ENCODE measurements around the gene CENPA.
A peak's percentile ranks its signal among the peaks of the same experiment; 100 is the strongest.

CENPA gene

DNA sequence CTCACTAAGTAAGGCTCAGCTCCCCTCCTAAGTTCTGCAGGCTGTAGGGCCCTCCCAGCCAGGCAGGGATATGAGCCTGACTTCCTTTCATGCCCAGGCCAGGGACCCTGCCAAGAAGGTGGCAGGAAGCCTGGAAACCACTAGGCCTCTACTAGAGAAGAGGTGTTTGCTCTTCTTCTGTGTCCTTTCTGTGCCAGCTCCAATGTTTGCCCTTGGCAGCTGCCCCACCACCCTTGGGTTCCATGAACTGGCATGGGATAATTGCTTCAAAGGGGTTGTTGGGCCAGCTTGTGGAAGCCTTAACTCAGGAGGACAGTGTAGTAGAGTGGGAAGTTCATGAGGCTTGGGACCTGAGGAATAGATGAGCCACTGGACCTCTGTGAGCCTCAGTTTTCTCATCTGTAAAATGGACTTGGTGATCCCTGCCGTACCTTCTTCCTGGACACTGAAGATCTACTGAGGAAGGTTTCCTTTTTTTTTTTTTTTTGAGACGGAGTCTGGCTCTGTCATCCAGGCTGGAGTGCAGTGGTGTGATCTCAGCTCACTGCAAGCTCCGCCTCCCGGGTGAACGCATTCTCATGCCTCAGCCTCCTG, 17.9 kb upstream of the CENPA start:
- DNase-seq (ENCODE audit: extremely low read depth, low read depth) = no peak
- TF ChIP-seq, protein P1, sequence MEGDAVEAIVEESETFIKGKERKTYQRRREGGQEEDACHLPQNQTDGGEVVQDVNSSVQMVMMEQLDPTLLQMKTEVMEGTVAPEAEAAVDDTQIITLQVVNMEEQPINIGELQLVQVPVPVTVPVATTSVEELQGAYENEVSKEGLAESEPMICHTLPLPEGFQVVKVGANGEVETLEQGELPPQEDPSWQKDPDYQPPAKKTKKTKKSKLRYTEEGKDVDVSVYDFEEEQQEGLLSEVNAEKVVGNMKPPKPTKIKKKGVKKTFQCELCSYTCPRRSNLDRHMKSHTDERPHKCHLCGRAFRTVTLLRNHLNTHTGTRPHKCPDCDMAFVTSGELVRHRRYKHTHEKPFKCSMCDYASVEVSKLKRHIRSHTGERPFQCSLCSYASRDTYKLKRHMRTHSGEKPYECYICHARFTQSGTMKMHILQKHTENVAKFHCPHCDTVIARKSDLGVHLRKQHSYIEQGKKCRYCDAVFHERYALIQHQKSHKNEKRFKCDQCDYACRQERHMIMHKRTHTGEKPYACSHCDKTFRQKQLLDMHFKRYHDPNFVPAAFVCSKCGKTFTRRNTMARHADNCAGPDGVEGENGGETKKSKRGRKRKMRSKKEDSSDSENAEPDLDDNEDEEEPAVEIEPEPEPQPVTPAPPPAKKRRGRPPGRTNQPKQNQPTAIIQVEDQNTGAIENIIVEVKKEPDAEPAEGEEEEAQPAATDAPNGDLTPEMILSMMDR (IDR thresholded peaks at IDR 0.05; ENCODE audit: low read depth, low read length, missing control alignments) = no peak
- no peak overlapping the region for H3K4me3 ChIP-seq (replicated peaks; ENCODE audit: low read depth, low read length)

DNA sequence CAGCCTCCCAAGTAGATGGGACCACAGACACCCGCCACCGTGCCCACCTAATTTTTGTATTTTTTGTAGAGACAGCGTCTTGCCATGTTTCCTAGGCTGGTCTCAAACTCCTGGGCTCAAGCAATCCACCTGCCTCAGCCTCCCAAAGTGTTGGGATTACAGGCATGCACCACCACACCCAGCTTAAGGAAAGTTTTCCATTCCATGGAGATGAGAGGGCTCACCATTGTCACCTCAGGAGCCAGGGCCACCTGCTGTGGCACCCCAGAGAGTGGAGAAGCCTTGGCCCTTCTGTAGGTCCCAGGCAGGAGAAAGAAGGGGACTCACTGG, 17.1 kb upstream of the CENPA start:
- TF ChIP-seq, protein P1 (IDR thresholded peaks at IDR 0.05; ENCODE audit: low read depth, low read length, missing control alignments) = no peak
- no peak for DNase-seq (ENCODE audit: extremely low read depth, low read depth)
- H3K4me3 ChIP-seq (replicated peaks; ENCODE audit: low read depth, low read length) = no peak overlapping the region

DNA sequence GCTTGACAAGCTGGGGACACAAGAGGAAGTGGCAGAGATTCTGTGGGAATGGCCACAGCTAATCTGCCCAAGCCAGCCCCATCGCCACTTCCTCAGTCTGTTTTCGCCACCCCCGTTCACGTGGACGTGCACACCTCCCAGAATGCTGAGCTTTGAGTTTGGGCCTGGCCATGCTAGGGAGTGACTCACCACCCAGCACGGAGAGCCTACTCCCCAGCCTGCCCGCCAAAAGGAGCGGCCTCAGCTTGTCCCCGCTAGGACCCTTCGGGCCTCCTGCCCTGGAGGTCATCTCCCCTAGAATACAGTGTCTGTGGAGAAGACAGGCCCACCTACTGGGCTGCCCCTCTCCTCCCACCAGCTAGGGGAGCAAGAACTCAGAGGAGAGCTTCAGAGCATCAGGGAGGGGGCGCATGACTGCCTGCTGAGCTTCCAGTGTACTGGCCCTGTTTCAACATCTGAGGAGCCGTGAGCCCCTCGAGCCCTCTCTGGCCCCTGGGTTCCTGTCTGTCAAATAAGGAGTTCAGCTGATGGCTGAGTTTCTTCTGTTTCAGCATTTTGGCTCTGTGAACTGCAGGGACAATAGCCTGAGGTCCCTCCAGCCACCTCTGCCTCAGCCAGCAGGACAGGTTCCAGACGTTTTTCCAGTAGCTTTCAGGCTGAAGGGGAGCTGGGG, 16.6 kb upstream of the CENPA start:
- no peak for DNase-seq (ENCODE audit: extremely low read depth, low read depth)
- no peak overlapping the region for H3K4me3 ChIP-seq (replicated peaks; ENCODE audit: low read depth, low read length)
- TF ChIP-seq, protein P1 (IDR thresholded peaks at IDR 0.05; ENCODE audit: low read depth, low read length, missing control alignments) = no peak

DNA sequence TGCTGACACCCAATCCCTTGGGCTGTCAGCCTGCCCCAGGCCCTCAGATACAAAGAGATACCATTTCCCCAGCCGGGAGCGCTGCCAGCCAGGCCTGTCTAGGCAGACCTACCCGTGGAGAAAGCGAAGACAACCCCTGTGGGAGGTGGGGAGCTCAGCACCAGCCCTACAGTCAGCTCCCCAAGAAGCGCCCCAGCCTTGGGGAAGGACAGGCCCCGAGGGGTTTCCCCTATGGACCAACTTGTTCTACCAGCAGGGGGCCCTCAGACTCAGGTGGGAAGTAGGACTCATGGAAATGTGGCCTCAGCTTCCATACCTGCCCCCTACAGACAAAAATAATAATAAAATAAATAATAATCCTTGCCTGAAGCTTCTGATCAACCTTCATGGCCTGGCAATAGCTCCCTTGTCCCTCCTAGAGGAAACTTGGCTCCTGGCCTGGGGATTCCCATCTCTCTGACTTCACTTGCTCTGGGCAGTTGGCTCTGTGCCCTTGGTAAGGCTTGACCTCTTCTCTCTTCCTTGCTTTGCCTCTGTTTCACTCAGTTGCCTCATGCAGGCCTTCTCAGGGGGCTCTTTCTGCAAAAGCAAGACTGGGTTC, 14.8 kb upstream of the CENPA start:
- H3K4me3 ChIP-seq (replicated peaks; ENCODE audit: low read depth, low read length) = no peak overlapping the region
- DNase-seq (ENCODE audit: extremely low read depth, low read depth) = no peak
- TF ChIP-seq, protein P1 (IDR thresholded peaks at IDR 0.05; ENCODE audit: low read depth, low read length, missing control alignments) = peak; percentile 53

DNA sequence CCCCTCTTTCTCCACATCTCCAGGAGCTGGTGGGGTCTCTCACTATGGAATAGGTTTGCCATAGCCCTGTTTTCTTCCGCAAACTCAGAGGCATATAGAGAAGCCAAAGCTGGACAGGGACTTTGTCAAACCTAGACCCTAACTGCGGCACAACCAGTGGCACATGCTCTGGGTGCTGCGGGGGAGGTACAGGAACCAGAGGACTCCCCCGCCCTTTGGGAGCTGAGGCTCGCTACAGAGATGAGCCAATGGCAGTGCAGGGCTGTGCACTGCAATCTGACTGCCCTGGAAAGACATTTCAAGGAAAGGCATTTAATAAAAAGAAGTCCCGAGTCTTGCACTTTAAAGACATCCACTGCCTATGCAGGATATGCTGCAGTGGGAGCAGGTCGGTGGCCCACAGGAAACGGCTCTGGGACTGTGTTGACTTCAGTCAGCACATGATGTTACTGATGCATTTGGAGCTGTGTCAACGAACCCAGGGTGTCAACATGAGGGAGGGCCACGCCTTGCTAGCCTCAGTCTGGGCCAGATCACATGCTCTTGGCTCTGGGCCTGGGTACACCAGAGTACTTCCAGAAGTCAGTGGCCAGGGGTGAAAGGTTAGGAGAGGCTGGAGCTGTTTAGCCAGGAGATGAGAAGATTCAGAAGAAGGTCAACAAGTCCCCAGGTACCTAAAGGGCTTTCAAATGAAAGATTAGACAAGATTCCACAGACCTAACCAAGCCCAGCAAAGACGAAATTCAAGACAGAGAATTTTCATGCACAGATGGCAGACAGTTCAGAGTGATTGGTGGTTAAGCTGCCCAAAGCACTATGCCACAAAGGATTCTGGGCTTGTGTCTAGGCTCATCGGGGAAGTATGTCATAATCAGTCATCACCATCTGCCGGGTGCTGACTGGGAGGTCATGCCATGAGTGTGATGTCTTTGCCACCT, 13.5 kb upstream of the CENPA start:
- DNase-seq (ENCODE audit: extremely low read depth, low read depth) = no peak
- TF ChIP-seq, protein P1 (IDR thresholded peaks at IDR 0.05; ENCODE audit: low read depth, low read length, missing control alignments) = no peak
- H3K4me3 ChIP-seq (replicated peaks; ENCODE audit: low read depth, low read length) = no peak overlapping the region

DNA sequence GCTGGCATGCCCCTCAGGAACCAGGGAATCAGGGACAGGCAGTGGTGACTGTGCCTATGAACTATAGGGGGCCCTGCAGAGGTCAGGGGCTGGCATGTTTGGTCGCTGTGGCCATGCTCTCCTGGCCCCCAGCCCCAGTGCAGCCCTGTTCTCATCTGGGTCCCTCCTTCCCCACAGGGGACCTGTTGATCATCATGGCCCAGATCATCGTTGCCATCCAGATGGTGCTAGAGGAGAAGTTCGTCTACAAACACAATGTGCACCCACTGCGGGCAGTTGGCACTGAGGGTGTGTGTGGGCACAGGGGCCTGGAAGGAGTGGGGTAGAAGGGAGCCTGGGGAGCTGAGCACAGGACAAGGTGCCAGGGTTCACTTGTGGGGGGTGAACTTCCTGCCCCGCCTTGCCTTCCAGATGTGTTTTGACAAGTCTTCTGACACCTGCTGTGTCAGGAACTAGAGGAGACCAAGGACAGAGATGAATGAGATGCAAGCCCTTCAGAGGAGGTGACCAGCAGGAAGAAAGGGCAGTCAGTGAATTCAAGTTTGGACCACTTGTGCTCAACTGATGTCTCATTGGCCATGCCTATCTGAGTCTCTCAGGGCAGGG, 9.6 kb upstream of the CENPA start:
- no peak for DNase-seq (ENCODE audit: extremely low read depth, low read depth)
- no peak overlapping the region for H3K4me3 ChIP-seq (replicated peaks; ENCODE audit: low read depth, low read length)
- TF ChIP-seq, protein P1 (IDR thresholded peaks at IDR 0.05; ENCODE audit: low read depth, low read length, missing control alignments) = no peak
